Measurements from ENCODE around the gene GRAP2.

DNA sequence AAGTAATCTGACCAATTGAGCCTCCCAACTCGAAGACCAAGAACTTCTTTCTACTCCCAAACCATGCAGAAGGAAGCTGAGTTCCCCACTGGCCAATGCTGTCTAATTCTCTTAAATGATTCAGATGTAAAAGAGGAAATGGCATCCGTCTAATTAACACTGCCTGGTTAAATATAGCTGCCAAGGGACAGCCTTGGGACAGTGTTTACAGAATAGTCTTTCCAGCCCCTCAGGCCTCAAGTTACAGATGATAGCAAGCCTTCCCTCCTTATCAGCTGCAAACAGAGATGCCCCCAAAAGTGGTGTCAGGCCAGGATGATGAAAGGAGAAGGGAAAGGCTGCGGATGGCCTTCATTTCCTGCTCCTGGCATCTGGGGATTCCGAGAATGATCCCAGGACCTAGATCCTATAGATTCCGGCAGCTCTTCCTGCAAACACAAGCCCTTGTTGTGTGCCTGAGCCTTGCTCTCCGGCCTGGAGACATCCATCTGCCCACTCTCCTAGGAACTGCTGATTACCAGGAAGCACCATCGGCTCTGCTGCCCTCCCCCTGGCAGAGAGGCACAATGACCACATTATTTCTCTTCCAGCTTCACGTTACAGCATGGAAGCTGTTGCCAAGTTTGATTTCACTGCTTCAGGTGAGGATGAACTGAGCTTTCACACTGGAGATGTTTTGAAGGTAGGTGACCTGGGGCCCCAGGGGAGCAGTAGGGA, 45.8 kb downstream of the GRAP2 start:
- TF ChIP-seq, protein P1, sequence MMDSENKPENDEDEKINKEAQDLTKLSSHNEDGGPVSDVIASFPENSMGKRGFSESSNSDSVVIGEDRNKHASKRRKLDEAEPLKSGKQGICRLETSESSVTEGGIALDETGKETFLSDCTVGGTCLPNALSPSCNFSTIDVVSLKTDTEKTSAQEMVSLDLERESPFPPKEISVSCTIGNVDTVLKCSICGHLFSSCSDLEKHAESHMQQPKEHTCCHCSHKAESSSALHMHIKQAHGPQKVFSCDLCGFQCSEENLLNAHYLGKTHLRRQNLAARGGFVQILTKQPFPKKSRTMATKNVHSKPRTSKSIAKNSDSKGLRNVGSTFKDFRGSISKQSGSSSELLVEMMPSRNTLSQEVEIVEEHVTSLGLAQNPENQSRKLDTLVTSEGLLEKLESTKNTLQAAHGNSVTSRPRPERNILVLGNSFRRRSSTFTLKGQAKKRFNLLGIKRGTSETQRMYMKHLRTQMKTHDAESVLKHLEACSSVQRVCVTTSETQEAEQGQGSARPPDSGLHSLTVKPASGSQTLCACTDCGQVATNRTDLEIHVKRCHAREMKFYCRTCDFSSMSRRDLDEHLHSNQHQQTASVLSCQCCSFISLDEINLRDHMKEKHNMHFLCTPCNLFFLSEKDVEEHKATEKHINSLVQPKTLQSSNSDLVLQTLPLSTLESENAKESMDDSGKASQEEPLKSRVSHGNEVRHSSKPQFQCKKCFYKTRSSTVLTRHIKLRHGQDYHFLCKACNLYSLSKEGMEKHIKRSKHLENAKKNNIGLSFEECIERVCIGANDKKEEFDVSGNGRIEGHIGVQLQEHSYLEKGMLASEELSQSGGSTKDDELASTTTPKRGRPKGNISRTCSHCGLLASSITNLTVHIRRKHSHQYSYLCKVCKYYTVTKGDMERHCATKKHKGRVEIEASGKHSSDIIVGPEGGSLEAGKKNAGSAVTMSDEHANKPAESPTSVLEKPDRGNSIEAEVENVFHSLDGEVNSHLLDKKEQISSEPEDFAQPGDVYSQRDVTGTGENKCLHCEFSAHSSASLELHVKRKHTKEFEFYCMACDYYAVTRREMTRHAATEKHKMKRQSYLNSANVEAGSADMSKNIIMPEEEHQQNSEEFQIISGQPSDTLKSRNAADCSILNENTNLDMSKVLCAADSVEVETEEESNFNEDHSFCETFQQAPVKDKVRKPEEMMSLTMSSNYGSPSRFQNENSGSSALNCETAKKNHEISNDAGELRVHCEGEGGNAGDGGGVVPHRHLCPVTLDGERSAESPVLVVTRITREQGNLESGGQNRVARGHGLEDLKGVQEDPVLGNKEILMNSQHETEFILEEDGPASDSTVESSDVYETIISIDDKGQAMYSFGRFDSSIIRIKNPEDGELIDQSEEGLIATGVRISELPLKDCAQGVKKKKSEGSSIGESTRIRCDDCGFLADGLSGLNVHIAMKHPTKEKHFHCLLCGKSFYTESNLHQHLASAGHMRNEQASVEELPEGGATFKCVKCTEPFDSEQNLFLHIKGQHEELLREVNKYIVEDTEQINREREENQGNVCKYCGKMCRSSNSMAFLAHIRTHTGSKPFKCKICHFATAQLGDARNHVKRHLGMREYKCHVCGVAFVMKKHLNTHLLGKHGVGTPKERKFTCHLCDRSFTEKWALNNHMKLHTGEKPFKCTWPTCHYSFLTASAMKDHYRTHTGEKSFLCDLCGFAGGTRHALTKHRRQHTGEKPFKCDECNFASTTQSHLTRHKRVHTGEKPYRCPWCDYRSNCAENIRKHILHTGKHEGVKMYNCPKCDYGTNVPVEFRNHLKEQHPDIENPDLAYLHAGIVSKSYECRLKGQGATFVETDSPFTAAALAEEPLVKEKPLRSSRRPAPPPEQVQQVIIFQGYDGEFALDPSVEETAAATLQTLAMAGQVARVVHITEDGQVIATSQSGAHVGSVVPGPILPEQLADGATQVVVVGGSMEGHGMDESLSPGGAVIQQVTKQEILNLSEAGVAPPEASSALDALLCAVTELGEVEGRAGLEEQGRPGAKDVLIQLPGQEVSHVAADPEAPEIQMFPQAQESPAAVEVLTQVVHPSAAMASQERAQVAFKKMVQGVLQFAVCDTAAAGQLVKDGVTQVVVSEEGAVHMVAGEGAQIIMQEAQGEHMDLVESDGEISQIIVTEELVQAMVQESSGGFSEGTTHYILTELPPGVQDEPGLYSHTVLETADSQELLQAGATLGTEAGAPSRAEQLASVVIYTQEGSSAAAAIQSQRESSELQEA (IDR thresholded peaks at IDR 0.05; ENCODE audit: low read depth), result no peak
- TF ChIP-seq ZNF76 (CRISPR knock-in tag; IDR thresholded peaks at IDR 0.05; ENCODE audit: borderline replicate concordance) (no peak), EZH2 (IDR thresholded peaks at IDR 0.05; ENCODE audit: borderline replicate concordance, low read depth, low read length) (no peak), POLR2A (conservative IDR thresholded peaks at IDR 0.05) (peak; percentile 59), ADNP (tag; IDR thresholded peaks at IDR 0.05) (no peak), NCOA1 (IDR thresholded peaks at IDR 0.05; ENCODE audit: low read depth) (peak; percentile 74; the same call in 1 of the 2 replicates), FOXA1 (IDR thresholded peaks at IDR 0.05; ENCODE audit: borderline replicate concordance) (no peak)
- TF ChIP-seq, protein P2, sequence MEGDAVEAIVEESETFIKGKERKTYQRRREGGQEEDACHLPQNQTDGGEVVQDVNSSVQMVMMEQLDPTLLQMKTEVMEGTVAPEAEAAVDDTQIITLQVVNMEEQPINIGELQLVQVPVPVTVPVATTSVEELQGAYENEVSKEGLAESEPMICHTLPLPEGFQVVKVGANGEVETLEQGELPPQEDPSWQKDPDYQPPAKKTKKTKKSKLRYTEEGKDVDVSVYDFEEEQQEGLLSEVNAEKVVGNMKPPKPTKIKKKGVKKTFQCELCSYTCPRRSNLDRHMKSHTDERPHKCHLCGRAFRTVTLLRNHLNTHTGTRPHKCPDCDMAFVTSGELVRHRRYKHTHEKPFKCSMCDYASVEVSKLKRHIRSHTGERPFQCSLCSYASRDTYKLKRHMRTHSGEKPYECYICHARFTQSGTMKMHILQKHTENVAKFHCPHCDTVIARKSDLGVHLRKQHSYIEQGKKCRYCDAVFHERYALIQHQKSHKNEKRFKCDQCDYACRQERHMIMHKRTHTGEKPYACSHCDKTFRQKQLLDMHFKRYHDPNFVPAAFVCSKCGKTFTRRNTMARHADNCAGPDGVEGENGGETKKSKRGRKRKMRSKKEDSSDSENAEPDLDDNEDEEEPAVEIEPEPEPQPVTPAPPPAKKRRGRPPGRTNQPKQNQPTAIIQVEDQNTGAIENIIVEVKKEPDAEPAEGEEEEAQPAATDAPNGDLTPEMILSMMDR (IDR thresholded peaks at IDR 0.05 in 2 of 3, conservative IDR thresholded peaks at IDR 0.05 in 1 of 3; ENCODE audit: insufficient read depth in 2 of 3, low read depth in 1 of 3, low read length in 3 of 3), result no peak

Data from K562 (cell line).